Measurements from ENCODE around the gene PSMG2. TPM values are rescaled to one million over a fixed set of nuclear protein-coding genes. Genes with fewer than 3 reads are reported as not detected.
"Not testable (repeated sequence)": the region's sequence is repeated elsewhere in the genome, so short reads cannot be mapped to it uniquely, and the experiment has no call there.

Gene PSMG2
- total and polyA plus RNA-seq, 10 of the 15 experiments (the other 5 are each of a cell fraction or from before 2014, with no cell fraction given): 88.5 to 268 (median 116) TPM

DNA sequence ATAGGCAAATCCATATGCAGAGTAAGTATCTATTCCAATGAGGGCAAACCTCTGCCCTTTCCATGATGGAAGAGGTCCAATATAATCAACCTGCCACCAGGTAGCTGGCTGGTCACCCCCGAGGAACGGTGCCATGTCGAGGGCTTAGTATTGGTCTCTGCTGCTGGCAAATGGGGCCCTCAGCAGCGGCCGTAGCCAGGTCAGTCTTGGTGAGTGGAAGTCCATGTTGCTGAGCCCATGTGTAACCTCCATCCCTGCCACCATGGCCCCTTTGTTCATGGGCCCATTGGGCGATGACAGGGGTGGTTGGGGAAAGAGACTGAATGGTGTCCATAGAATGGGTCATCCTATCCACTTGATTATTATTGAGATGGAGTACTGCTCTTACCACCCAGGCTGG, 52.8 kb downstream of the PSMG2 start:
- H3K4me1 ChIP-seq (ENCODE audit: control insufficient read depth, insufficient read depth, low read length); H3K27me3 ChIP-seq (replicated peaks in 1 of 2; ENCODE audit: control insufficient read depth in 2 of 2, insufficient read depth in 2 of 2, low read length in 1 of 2); H3K4me3 ChIP-seq; DNase-seq (ENCODE audit: low read depth, low spot score); FAIRE-seq; H3K9me3 ChIP-seq (replicated peaks; ENCODE audit: control insufficient read depth, insufficient read depth, low read length); H4K20me1 ChIP-seq (ENCODE audit: control insufficient read depth, insufficient read depth); RAD21 ChIA-PET (ENCODE audit: unreplicated experiment); H3K79me2 ChIP-seq (ENCODE audit: control insufficient read depth, insufficient read depth, low read length); H2AFZ ChIP-seq (ENCODE audit: control insufficient read depth, low read depth, low read length); CTCF ChIA-PET; ATAC-seq; H3K36me3 ChIP-seq (ENCODE audit: control insufficient read depth in 2 of 2, insufficient read depth in 2 of 2, low read length in 1 of 2); in situ Hi-C loops (cut with MboI); BruUV-seq (replicated peaks); intact Hi-C loops (cut with micrococcal nuclease; ENCODE audit: unreplicated experiment); POLR2A ChIA-PET; H3K27ac ChIP-seq (ENCODE audit: control insufficient read depth, insufficient read depth); H3K9ac ChIP-seq (ENCODE audit: control insufficient read depth, insufficient read depth, low read length); H3K4me2 ChIP-seq (ENCODE audit: control insufficient read depth, insufficient read depth): not testable (repeated sequence)
- 88% methylated on average over 6 of the region's 6 CpGs for WGBS (ENCODE audit: insufficient coverage, insufficient replicate concordance, low lambda C conversion rate, missing lambda C conversion rate)
- SMC1A ChIA-PET (ENCODE audit: uncharacterized antibody, unreplicated experiment): interaction anchor here (1.2 kb wide), 1 partner anchor 62 kb away, joined by 3 read pairs; no protein-coding TSS in a partner anchor

DNA sequence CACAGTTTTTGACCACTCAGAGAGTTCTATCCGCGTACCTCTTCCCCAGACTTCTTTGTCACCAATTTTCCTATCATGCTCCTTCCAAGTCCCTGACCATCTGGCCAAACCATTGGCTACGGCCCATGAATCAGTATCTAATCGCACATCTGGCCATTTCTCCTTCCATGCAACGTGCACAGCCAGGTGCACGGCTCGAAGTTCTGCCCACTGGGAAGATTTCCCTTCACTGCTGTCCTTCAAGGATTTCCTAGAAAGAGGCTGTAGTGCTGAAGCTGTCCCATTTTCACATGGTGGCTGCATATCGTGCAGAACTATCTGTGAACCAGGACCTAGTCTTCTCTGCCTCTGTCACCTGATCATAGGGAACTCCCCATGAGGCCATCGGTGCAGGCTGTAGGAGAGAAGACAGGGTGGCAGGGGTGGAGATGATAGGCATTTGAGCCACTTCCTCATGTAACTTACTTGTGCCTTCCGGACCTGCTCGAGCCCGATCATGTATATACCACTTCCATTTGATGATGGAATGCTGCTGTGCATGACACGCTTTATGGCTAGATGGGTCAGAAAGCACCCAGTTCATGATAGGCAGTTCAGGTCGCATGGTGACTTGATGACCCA, 53.9 kb downstream of the PSMG2 start:
- H3K79me2 ChIP-seq (ENCODE audit: control insufficient read depth, insufficient read depth, low read length); H3K27ac ChIP-seq (ENCODE audit: control insufficient read depth, insufficient read depth); H3K9me3 ChIP-seq (replicated peaks; ENCODE audit: control insufficient read depth, insufficient read depth, low read length); FAIRE-seq; BruUV-seq (replicated peaks); H3K4me1 ChIP-seq (ENCODE audit: control insufficient read depth, insufficient read depth, low read length); H3K36me3 ChIP-seq (ENCODE audit: control insufficient read depth in 2 of 2, insufficient read depth in 2 of 2, low read length in 1 of 2); RAD21 ChIA-PET (ENCODE audit: unreplicated experiment); intact Hi-C loops (cut with micrococcal nuclease; ENCODE audit: unreplicated experiment); in situ Hi-C loops (cut with MboI); H2AFZ ChIP-seq (ENCODE audit: control insufficient read depth, low read depth, low read length); CTCF ChIA-PET; H4K20me1 ChIP-seq (ENCODE audit: control insufficient read depth, insufficient read depth); DNase-seq (ENCODE audit: low read depth, low spot score); H3K4me2 ChIP-seq (ENCODE audit: control insufficient read depth, insufficient read depth); H3K9ac ChIP-seq (ENCODE audit: control insufficient read depth, insufficient read depth, low read length); ATAC-seq; H3K4me3 ChIP-seq; H3K27me3 ChIP-seq (replicated peaks in 1 of 2; ENCODE audit: control insufficient read depth in 2 of 2, insufficient read depth in 2 of 2, low read length in 1 of 2); POLR2A ChIA-PET: not testable (repeated sequence)
- SMC1A ChIA-PET (ENCODE audit: uncharacterized antibody, unreplicated experiment): interaction anchor here (1.2 kb wide), 1 partner anchor 61 kb away, joined by 3 read pairs; no protein-coding TSS in a partner anchor
- 67% methylated on average over 14 of the region's 14 CpGs for WGBS (ENCODE audit: insufficient coverage, insufficient replicate concordance, low lambda C conversion rate, missing lambda C conversion rate)

- CTCF ChIA-PET; H3K79me2 ChIP-seq (ENCODE audit: control insufficient read depth, insufficient read depth, low read length); intact Hi-C loops (cut with micrococcal nuclease; ENCODE audit: unreplicated experiment); H3K9me3 ChIP-seq (replicated peaks; ENCODE audit: control insufficient read depth, insufficient read depth, low read length); H3K27me3 ChIP-seq (replicated peaks in 1 of 2; ENCODE audit: control insufficient read depth in 2 of 2, insufficient read depth in 2 of 2, low read length in 1 of 2); RAD21 ChIA-PET (ENCODE audit: unreplicated experiment); H3K4me2 ChIP-seq (ENCODE audit: control insufficient read depth, insufficient read depth); H2AFZ ChIP-seq (ENCODE audit: control insufficient read depth, low read depth, low read length); FAIRE-seq; in situ Hi-C loops (cut with MboI); H3K27ac ChIP-seq (ENCODE audit: control insufficient read depth, insufficient read depth); H3K4me3 ChIP-seq; POLR2A ChIA-PET; BruUV-seq (replicated peaks); H3K9ac ChIP-seq (ENCODE audit: control insufficient read depth, insufficient read depth, low read length); H3K36me3 ChIP-seq (ENCODE audit: control insufficient read depth in 2 of 2, insufficient read depth in 2 of 2, low read length in 1 of 2); ATAC-seq; DNase-seq (ENCODE audit: low read depth, low spot score); H3K4me1 ChIP-seq (ENCODE audit: control insufficient read depth, insufficient read depth, low read length); H4K20me1 ChIP-seq (ENCODE audit: control insufficient read depth, insufficient read depth): not testable (repeated sequence)
- SMC1A ChIA-PET (ENCODE audit: uncharacterized antibody, unreplicated experiment): interaction anchor here (1.1 to 1.4 kb wide), 2 partner anchors 9 to 13 kb away, joined by 3 to 4 read pairs; no protein-coding TSS in a partner anchor
- 42% methylated on average over 3 of the region's 3 CpGs for WGBS (ENCODE audit: insufficient coverage, insufficient replicate concordance, low lambda C conversion rate, missing lambda C conversion rate)
These were observed 55.7 kb downstream of the PSMG2 start for GRCh38 chr18:12758566-12758965.
